Esophagus muscularis mucosa (tissue), 4 donors: ENCODE results near the gene ASPN. TPM values are rescaled to one million over a fixed set of nuclear protein-coding genes. Genes with fewer than 3 reads are reported as not detected.

Experiments used
- DNase-seq: peaks from one replicate; pipeline ENCODE4 v3.0.0-alpha.2; 2017; ENCODE audit errors: extremely low spot score
- H3K27ac ChIP-seq, 4 donors: fragments of 200-600 bp; sonication (generic); replicated peaks in 1 of 4; 1 replicate in 3 of 4; 2 replicates in 1 of 4; pipeline ENCODE4 v1.5.1; 2016 to 2019; ENCODE audit warnings: mild to moderate bottlenecking in 1 of 4
- H3K27me3 ChIP-seq, 4 donors: fragments of 200-600 bp; sonication (generic); one replicate each; pipeline versions ENCODE4 v1.5.1 to v1.6.0; 2016 to 2019
- H3K36me3 ChIP-seq, 4 donors: fragments of 200-600 bp; sonication (generic); one replicate each; pipeline ENCODE4 v1.5.1; 2016 to 2019
- H3K4me1 ChIP-seq, 4 donors: fragments of 200-600 bp; sonication (generic); one replicate each; pipeline ENCODE4 v1.5.1; 2016 to 2019
- H3K4me3 ChIP-seq, 4 donors: fragments of 200-600 bp; sonication (generic); 1 replicate in 2 of 4; 2 replicates in 2 of 4; pipeline ENCODE4 v1.5.1; 2016 to 2019; ENCODE audit warnings: mild to moderate bottlenecking in 4 of 4, moderate library complexity in 1 of 4
- H3K9me3 ChIP-seq, 4 donors: fragments of 200-600 bp; sonication (generic); 1 replicate in 3 of 4; 2 replicates in 1 of 4; pipeline ENCODE4 v1.5.1; 2016 to 2019
- CTCF ChIP-seq, 3 experiments: fragments of 200-600 bp in 2 of 3; fragments of 450-650 bp in 1 of 3; sonication (generic) in 2 of 3; IDR thresholded peaks; one replicate each; pipeline ENCODE4 v1.5.1; 2017 to 2019; ENCODE audit warnings: antibody characterized with exemption in 3 of 3, mild to moderate bottlenecking in 2 of 3, moderate library complexity in 1 of 3
- EP300 ChIP-seq: sonication (generic); formaldehyde crosslinking; IDR thresholded peaks from one replicate; pipeline ENCODE4 v1.6.1; 2017; ENCODE audit warnings: antibody characterized with exemption
- POLR2A ChIP-seq: fragments of 450-650 bp; IDR thresholded peaks from one replicate; pipeline ENCODE4 v1.6.1; 2017; ENCODE audit warnings: antibody characterized with exemption, moderate library complexity, mild to moderate bottlenecking, low read depth
- POLR2AphosphoS5 ChIP-seq, 2 donors: sonication (generic); formaldehyde crosslinking; IDR thresholded peaks; one replicate each; pipeline ENCODE4 v1.6.1; 2017; ENCODE audit warnings: antibody characterized with exemption in 2 of 2
- WGBS: methylation state at CpG from one replicate; pipeline ENCODE4 v1.1.5; 2018; 5-methylcytosine and 5-hydroxymethylcytosine counted together
- intact Hi-C: fragments of 100-400 bp; cut with DNase I; formaldehyde crosslinking; loops from one replicate; pipeline ENCODE4 v1.15.1; 2023
- total RNA-seq, 4 donors: library from RNA; depleted of rRNA; stranded (reverse); fragments of >200 nt; gene quantifications; one replicate each; pipeline versions ENCODE4 v1.1.0 to v1.2.1, GENCODE V29; 2016

Gene ASPN
- total RNA-seq, 4 donors from 2014 or later = 9.1 to 21.6 (median 14.5) TPM

- intact Hi-C loops = loop anchor here (5.0 kb wide), 1 partner anchor 129 kb away; no protein-coding TSS in a partner anchor
- Histone ChIP-seq H3K36me3 (no peaks in the 10 kb centered on the region), H3K4me1 (peaks cover 4 to 81% (median 64%) of the 10 kb centered on the region in 4 donors), H3K9me3 (no peaks in the 10 kb centered on the region), H3K27me3 (no peaks in the 10 kb centered on the region), H3K27ac (peak overlapping the region in 3 of 4 donors; percentile 44 to 67 (median 46)), H3K4me3 (no peak overlapping the region)
- TF ChIP-seq CTCF (IDR thresholded peaks at IDR 0.05) = no peak
- no peak for TF ChIP-seq POLR2AphosphoS5 (IDR thresholded peaks at IDR 0.05)
- WGBS = no CpG with 5 or more reads among the region's 3 CpGs
- DNase-seq = no peak
These were observed 10.6 kb upstream of the ASPN start for GRCh38 chr9:92492781-92493401.

- Histone ChIP-seq H3K27me3 (no peaks in the 10 kb centered on the region), H3K4me3 (no peak overlapping the region), H3K9me3 (no peaks in the 10 kb centered on the region), H3K36me3 (no peaks in the 10 kb centered on the region), H3K4me1 (peaks cover 4 to 80% (median 58%) of the 10 kb centered on the region in 4 donors), H3K27ac (peak overlapping the region; percentile 61 to 69 (median 65))
- intact Hi-C loops = no loop called here
- DNase-seq = no peak
- WGBS = 44% methylated on average over 4 of the region's 4 CpGs
- no peak for TF ChIP-seq POLR2A
- TF ChIP-seq CTCF (IDR thresholded peaks at IDR 0.05) = no peak
- no peak for TF ChIP-seq POLR2AphosphoS5 (IDR thresholded peaks at IDR 0.05)
- no peak for TF ChIP-seq EP300
These were observed 6.6 kb upstream of the ASPN start for GRCh38 chr9:92488681-92489550.

GRCh38 chr9:92486371-92486770 is 4.1 kb upstream of the ASPN start:
- peaks cover 7 to 80% (median 58%) of the 10 kb centered on the region in 4 donors for H3K4me1 ChIP-seq
- H3K27ac ChIP-seq = no peak overlapping the region
- no peaks in the 10 kb centered on the region for H3K27me3 ChIP-seq
- H3K9me3 ChIP-seq = no peaks in the 10 kb centered on the region
- intact Hi-C loops = no loop called here
- H3K4me3 ChIP-seq = no peak overlapping the region
- WGBS = 82% methylated on average over 3 of the region's 3 CpGs
- DNase-seq = no peak
- no peaks in the 10 kb centered on the region for H3K36me3 ChIP-seq
- no peak for TF ChIP-seq EP300
- no peak for TF ChIP-seq POLR2A
- no peak for TF ChIP-seq POLR2AphosphoS5 (IDR thresholded peaks at IDR 0.05)
- TF ChIP-seq CTCF (IDR thresholded peaks at IDR 0.05) = no peak

GRCh38 chr9:92484563-92484962 is 2.3 kb upstream of the ASPN start:
- TF ChIP-seq POLR2A = no peak
- TF ChIP-seq CTCF (IDR thresholded peaks at IDR 0.05) = no peak
- TF ChIP-seq POLR2AphosphoS5 (IDR thresholded peaks at IDR 0.05) = no peak
- no peak for TF ChIP-seq EP300
- no peaks in the 10 kb centered on the region for H3K27me3 ChIP-seq
- WGBS = 75% methylated on average over 3 of the region's 3 CpGs

More at GRCh38 chr9:92484563-92484962, 2.3 kb upstream of the ASPN start:
- H3K4me1 ChIP-seq = peaks cover 18 to 83% (median 68%) of the 10 kb centered on the region in 4 donors
- intact Hi-C loops = no loop called here
- no peaks in the 10 kb centered on the region for H3K9me3 ChIP-seq
- H3K36me3 ChIP-seq = no peaks in the 10 kb centered on the region
- no peak for DNase-seq
- peak overlapping the region in 3 of 4 donors; percentile 21 to 74 (median 48) for H3K27ac ChIP-seq
- no peak overlapping the region for H3K4me3 ChIP-seq
